ENCODE results near the gene AP2M1.

AP2M1 gene

GRCh38 chr3:184174646-184175492, at the start of gene AP2M1:
AP2M1 (plus strand) TSS chr3:184174855; CDS start chr3:184176994, 2,139 bp downstream.
- TF ChIP-seq CTCF (conservative IDR thresholded peaks at IDR 0.05; ENCODE audit: low read depth): no peak
- CTCF ChIA-PET: no interaction called here
- POLR2A ChIA-PET (ENCODE audit: low non-redundant PET): interaction anchor here (0.6 kb wide), 1 partner anchor 21 kb away, joined by 3 read pairs; no protein-coding TSS in a partner anchor
- peak; percentile 97 for DNase-seq (ENCODE audit: low spot score)
- H3K27ac ChIP-seq: peak within 1 kb of the TSS; percentile 94

GRCh38 chr3:184126006-184126405, 48.6 kb upstream of the AP2M1 start:
- H3K27ac ChIP-seq: no peak overlapping the region
- no peak for DNase-seq (ENCODE audit: low spot score)
- CTCF ChIA-PET: no interaction called here
- POLR2A ChIA-PET (ENCODE audit: low non-redundant PET): no interaction called here
- no peak for TF ChIP-seq CTCF (conservative IDR thresholded peaks at IDR 0.05; ENCODE audit: low read depth)

GRCh38 chr3:184129012-184129411, 45.6 kb upstream of the AP2M1 start:
- TF ChIP-seq CTCF (conservative IDR thresholded peaks at IDR 0.05; ENCODE audit: low read depth): no peak; the same call in 1 of the 2 replicates
- ChIA-PET CTCF (interaction anchor here (0.7 kb wide), 1 partner anchor 83 kb away, joined by 3 read pairs; no protein-coding TSS in a partner anchor), POLR2A (ENCODE audit: low non-redundant PET) (no interaction called here)
- no peak for DNase-seq (ENCODE audit: low spot score)
- H3K27ac ChIP-seq: no peak overlapping the region

- CTCF ChIA-PET: interaction anchor here (0.5 kb wide), 1 partner anchor 259 kb away, joined by 3 read pairs; no protein-coding TSS in a partner anchor
- no peak for TF ChIP-seq CTCF (conservative IDR thresholded peaks at IDR 0.05; ENCODE audit: low read depth)
- no peak for DNase-seq (ENCODE audit: low spot score)
- no peak overlapping the region for H3K27ac ChIP-seq
- POLR2A ChIA-PET (ENCODE audit: low non-redundant PET): no interaction called here
These were observed 41.7 kb upstream of the AP2M1 start for GRCh38 chr3:184132945-184133344.

GRCh38 chr3:184133840-184134745, 40.6 kb upstream of the AP2M1 start:
- peak overlapping the region; percentile 87 for H3K27ac ChIP-seq

More at GRCh38 chr3:184133840-184134745, 40.6 kb upstream of the AP2M1 start:
- ChIA-PET POLR2A (ENCODE audit: low non-redundant PET) (interaction anchor here (0.5 kb wide), 1 partner anchor 76 kb away, joined by 3 read pairs; no protein-coding TSS in a partner anchor), CTCF (interaction anchor here (0.6 to 1.3 kb wide), 4 partner anchors 47 to 116 kb away, joined by 3 to 5 read pairs (median 3); partner anchors contain the start of gene ABCC5)
- DNase-seq (ENCODE audit: low spot score): peak; percentile 73
- no peak for TF ChIP-seq CTCF (conservative IDR thresholded peaks at IDR 0.05; ENCODE audit: low read depth)

Measured in RWPE1 (cell line).